ENCODE results near the gene CLEC9A.

GRCh38 chr12:10015450-10015849 is 15.0 kb upstream of the CLEC9A start:
- TF ChIP-seq CTCF (IDR thresholded peaks at IDR 0.05; ENCODE audit: insufficient read depth, low read depth, low read length) (no peak), EZH2 (IDR thresholded peaks at IDR 0.05; ENCODE audit: insufficient read depth, low read length) (no peak)

All from astrocyte (in vitro differentiated cells and primary cell).